Central memory CD4-positive, alpha-beta T cell (primary cell): Measurements from ENCODE around the gene CCL26.
"Not testable (repeated sequence)": the region's sequence is repeated elsewhere in the genome, so short reads cannot be mapped to it uniquely, and the experiment has no call there.

Source experiments
- DNase-seq: peaks from one replicate; pipeline ENCODE4 v3.0.0; 2022
- total RNA-seq, 3 experiments: gene quantifications; one replicate each; lab custom pipeline; 2026; lab: John Stamatoyannopoulos, UW

CCL26 gene, protein sequence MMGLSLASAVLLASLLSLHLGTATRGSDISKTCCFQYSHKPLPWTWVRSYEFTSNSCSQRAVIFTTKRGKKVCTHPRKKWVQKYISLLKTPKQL
- 0 to 0.04 (median 0) reads per million in 3 experiments for total RNA-seq

DNA sequence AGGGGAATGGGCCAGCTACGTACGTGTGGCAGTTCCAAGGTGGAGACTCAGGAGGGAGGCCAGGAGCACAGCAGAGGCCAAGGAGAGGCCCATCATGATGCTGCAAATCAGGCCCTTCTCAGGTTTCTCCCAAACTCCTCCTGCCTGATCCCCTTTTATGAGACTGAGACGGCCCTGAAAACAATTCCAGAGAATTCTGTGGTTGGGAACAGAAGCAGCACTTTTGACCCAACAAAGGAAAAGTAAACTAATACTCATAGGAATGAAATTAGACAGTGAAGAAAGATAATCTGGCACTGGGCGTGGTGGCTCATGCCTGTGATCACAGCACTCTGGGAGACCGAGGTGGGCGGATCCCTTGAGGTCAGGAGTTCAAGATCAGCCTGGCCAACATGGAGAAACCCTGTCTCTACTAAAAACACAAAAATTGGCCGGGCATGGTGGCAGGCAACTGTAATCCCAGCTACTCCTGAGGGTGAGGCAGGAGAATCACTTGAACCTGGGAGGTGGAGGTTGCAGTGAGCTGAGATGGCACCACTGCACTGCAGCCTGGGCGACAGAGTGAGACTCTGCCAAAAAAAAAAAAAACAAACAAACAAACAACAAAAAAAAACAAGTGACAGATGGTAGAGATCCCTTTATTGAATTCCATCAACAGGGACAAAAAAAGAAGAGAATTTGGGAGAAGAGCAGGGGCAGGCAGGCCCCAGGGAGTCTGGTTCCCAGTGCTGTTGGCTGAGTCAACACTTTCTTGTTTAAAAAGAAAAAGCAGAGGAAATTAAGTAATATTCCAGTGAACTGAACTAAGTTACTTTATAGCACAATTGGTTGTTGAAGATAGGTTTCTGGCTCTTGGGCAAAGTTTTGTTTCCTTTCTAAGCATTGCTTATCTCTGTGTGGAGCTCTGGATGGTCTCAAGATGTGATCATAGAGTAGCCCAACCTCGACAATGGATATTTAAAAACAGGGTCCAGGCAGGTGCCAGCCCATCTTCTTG, at the start of gene CCL26:
CCL26 (minus strand) TSS at position 131 of the 997 bp plus-strand sequence; CDS start at position 96, 35 bp downstream.
- no peak for DNase-seq

DNA sequence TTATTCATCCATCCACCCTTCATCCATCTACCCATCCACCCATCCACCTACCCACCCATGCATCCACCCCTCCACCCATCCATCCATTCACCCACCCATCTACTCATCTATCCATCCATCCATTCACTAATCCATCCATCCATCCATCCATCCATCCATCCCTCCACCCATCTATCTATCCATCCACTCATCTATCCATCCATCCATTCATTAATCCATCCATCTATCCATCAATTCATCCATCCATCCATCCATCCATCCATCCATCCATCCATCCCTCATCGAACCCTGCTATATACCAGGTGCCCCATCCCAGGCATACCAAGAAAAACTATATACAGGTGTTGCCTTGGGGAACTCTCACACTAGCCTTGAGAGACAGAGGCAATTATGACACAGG, 48.7 kb upstream of the CCL26 start:
- no peak for DNase-seq

DNA sequence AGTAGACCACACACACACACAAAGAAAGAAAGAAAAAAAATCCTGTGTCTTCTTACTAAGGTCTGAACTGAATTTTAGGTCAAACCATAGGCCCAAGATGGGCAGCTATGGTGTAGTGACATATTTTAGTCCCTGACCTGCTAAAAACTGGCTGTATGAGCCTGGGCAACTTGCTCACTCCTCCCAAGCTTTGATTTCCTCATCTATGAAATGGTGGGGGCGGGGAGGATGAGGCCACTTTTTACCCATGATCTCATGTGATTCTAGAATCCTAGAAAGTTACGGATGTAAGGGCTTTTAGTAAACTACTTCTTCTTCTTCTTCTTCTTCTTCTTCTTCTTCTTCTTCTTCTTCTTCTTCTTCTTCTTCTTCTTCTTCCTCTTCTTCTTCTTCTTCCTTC, 47.7 kb upstream of the CCL26 start:
- DNase-seq, result no peak

- no peak for DNase-seq
These were observed 46.5 kb upstream of the CCL26 start for GRCh38 chr7:75818472-75818871.

DNA sequence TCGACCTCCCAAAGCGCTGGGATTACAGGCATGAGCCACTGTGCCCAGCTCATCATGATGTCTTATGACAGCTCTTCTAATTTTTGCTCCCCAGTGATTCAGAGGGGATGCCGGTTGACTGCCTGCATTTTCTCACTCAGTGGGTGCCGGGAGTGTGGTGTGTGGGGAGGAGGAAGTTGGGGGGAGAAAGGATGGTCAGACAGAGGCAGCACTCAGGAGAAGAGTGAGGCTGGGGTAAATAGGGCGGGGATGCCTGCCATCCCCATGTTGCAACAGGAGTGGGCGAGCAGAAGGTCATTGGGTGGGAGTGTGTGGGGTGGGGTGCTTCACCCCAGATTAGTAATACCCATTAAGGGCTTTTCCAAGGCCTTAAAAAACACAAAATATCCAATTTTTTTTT, 45.1 kb upstream of the CCL26 start:
- no peak for DNase-seq

- DNase-seq, result no peak
These were observed 43.5 kb upstream of the CCL26 start for GRCh38 chr7:75815418-75816064.

DNA sequence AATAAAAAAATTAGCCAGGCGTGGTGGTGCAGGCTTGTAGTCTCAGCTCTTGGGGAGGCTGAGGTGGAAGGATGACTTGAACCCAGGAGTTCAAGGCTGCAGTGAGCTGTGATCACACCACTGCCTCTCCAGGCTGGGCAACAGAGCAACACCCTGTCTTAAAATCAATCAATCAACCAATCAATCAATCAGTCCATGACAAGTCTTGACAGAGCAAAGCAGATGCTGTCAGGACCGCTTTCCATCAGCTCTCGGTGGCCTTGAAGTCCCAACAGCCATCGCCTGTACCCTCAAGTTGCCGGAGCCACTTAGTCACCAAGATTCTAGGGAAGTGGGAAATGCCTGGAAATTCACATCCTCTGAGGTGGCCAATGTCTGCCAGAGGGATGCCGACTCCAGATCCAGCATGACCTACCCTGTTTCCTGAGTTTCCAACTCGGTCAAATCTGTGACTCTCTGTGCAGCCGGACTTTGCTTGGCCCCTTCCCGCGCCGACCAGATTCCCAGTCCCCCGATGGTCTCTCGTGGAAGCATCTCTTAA, 42.5 kb upstream of the CCL26 start:
- DNase-seq, result no peak

DNA sequence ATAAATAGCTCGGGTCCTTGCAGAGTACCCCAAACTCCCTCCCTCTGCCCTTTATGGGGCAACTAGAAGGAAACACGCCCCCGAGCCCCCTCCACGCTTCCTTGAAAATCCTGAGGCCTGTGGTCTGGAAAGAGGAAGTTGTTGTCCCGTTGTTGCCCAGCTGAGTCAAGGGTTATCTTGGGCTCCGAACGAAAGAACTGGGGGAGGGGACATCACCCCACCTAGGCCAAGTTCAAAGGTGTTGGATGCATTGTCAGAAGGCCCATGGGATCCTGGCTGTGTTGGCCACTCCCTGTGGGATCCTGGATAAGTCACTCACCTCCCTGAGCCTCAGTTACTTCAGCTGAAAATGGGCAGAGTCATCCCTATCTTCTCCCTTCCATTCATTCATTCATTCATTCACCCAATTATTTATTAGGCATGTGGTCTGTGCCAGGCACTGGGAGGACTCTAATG, 41.8 kb upstream of the CCL26 start, which contains the start of gene CCL24:
CCL24 (minus strand) TSS at position 26 of the 456 bp plus-strand sequence. CDS start 91 bp downstream, outside the sequence.
- no peak for DNase-seq

DNA sequence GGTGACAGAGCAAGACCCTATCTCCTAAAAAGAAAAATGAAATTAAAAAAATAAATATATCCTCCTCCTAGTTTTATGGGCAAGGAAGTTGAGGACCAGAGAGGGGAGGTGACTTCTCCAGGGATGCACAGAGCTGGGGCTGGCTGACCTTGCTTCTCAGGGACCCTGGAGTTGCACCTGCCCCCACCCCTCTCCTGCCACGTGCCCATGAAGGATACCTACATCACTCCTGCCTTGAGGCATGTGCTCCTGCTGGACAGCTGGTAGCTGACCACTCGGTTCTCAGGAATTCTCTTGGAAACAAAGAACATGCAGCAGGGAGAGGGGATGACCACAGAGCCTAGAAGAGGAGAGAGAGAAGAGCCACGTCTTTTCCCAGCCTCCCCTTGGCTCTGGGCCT, 41.1 kb upstream of the CCL26 start:
- no peak for DNase-seq

- no peak for DNase-seq
These were observed 40.1 kb upstream of the CCL26 start for GRCh38 chr7:75811894-75812678.

DNA sequence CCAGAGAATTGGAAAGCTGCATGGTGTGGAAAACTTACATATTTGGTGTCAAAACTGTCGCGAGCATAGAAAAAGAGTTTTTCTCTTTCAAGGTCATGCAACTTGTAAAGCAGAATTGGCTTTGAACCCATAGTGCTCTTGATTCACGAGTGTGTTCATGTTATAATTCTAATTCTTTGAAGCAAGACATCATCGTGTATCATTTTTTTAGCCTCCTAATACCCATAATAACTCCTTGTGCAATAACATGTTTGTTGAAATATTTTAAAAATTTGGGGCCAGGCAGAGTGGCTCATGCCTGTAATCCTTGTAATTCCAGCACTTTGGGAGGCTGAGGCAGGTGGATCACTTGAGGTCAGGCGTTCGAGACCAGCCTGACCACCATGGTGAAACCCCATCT, 37.4 kb upstream of the CCL26 start:
- DNase-seq, result no peak

DNA sequence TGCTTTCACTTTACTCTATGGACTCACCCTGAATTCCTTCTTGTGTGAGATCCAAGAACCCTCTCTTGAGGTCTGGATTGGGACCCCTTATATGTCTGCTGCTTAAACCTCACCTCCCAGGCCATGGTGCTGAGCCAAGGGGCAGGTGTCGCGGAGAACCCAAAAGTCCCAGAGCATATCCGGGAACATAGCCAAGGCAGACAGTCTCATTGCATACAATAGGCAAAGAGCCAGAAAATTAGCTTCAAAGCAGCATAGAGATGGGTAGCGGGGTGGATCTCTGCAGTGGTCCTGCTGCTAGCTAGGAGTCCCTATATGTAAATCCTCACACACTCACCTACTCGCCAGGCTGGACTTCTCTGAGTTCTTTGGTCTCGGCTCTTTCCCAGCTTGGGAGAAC, 36.1 kb upstream of the CCL26 start:
- DNase-seq, result no peak

GRCh38 chr7:75807452-75807851, 35.4 kb upstream of the CCL26 start:
- no peak for DNase-seq

GRCh38 chr7:75806560-75807307, 34.7 kb upstream of the CCL26 start:
- no peak for DNase-seq

- no peak for DNase-seq
These were observed 32.7 kb upstream of the CCL26 start for GRCh38 chr7:75804705-75805104.

DNA sequence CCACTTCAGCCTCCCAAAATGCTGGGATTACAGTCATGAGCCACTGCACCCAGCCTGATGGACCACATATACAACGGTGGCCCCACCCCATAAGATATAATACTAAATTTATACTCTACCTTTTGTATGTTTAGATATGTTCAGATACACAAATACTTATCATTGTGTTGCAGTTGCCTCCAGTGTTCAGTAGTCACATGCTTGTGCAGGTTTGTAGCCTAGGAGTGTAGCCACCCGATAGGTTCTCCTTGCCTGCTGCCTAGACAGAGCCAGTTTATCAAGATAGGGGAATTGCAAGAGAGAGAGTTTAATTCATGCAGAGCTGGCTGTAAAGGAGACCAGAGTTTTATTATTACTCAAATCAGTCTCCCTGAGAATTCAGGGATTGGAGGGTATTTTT, 32.0 kb upstream of the CCL26 start:
- no peak for DNase-seq

- DNase-seq, result no peak
These were observed 30.5 kb upstream of the CCL26 start for GRCh38 chr7:75802552-75802821.

- DNase-seq, result no peak
These were observed 26.8 kb upstream of the CCL26 start for GRCh38 chr7:75798770-75799169.

GRCh38 chr7:75796420-75796819, 24.4 kb upstream of the CCL26 start:
- no peak for DNase-seq

GRCh38 chr7:75795831-75796285, 23.8 kb upstream of the CCL26 start:
- no peak for DNase-seq

DNA sequence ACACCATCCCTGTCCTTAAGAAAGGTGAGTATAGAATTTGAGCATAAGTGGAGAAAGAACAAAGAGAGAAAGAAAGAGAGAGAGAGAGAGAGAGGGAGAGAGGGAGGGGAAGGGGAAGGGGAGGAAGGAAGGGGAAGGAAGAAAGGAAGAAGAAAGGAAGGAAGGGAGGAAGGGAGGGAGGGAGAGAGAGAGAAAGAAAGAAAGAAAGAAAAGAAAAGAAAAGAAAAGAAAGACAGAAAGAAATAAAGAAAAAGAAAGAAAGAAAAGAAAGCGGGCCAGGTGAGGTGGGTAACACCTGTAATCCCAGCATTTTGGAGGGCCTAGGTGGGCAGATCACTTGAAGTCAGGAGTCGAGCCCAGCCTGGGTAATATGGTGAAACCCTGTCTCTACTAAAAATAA, 21.7 kb upstream of the CCL26 start:
- DNase-seq, result no peak

GRCh38 chr7:75792567-75792966, 20.6 kb upstream of the CCL26 start:
- not testable (repeated sequence) for DNase-seq
